HG02571 (cell line): ENCODE data around the gene TWF2.
"Not testable (repeated sequence)": the region's sequence is repeated elsewhere in the genome, so short reads cannot be mapped to it uniquely, and the experiment has no call there.

ENCODE experiments used
- ATAC-seq: cut with Tn5 transposase; IDR thresholded peaks from one replicate; pipeline ENCODE4 v1.9.1; 2021; ENCODE audit warnings: mild to moderate bottlenecking, moderate library complexity; ENCODE audit not compliant: unreplicated experiment

The TWF2 gene

GRCh38 chr3:52238761-52239701 is at the start of gene TWF2:
TSS of gene TWF2 (minus strand) at chr3:52239158. CDS start at chr3:52239016, 142 bp downstream.
- ATAC-seq, result peak; percentile 67

- ATAC-seq, result no peak
Observed at GRCh38 chr3:52288674-52289073, 49.7 kb upstream of the TWF2 start.

GRCh38 chr3:52286777-52287110 is 47.8 kb upstream of the TWF2 start:
- no peak for ATAC-seq

GRCh38 chr3:52284051-52284450 is 45.1 kb upstream of the TWF2 start:
- not testable (repeated sequence) for ATAC-seq

GRCh38 chr3:52283306-52283705 is 44.3 kb upstream of the TWF2 start:
- no peak for ATAC-seq

GRCh38 chr3:52281981-52282801 is 43.2 kb upstream of the TWF2 start:
- ATAC-seq, result no peak

- no peak for ATAC-seq
Observed at GRCh38 chr3:52280050-52280461, 41.1 kb upstream of the TWF2 start.

- no peak for ATAC-seq
Observed at GRCh38 chr3:52279596-52279995, 40.6 kb upstream of the TWF2 start.

GRCh38 chr3:52278510-52279069 is 39.6 kb upstream of the TWF2 start, which contains the start of gene WDR82:
TSS of gene WDR82 (minus strand) at chr3:52278649. CDS start at chr3:52278361, 288 bp downstream.
- ATAC-seq, result peak; percentile 86

GRCh38 chr3:52277972-52278509 is 39.1 kb upstream of the TWF2 start:
- peak; percentile 55 for ATAC-seq

GRCh38 chr3:52277071-52277964 is 38.4 kb upstream of the TWF2 start:
- ATAC-seq, result peak; percentile 26

GRCh38 chr3:52274781-52275180 is 35.8 kb upstream of the TWF2 start:
- not testable (repeated sequence) for ATAC-seq

GRCh38 chr3:52272831-52273230 is 33.9 kb upstream of the TWF2 start:
- no peak for ATAC-seq

- ATAC-seq, result not testable (repeated sequence)
Observed at GRCh38 chr3:52272172-52272571, 33.2 kb upstream of the TWF2 start.

- no peak for ATAC-seq
Observed at GRCh38 chr3:52270252-52270754, 31.3 kb upstream of the TWF2 start.

GRCh38 chr3:52269776-52270175 is 30.8 kb upstream of the TWF2 start:
- no peak for ATAC-seq

GRCh38 chr3:52268036-52268435 is 29.1 kb upstream of the TWF2 start:
- no peak for ATAC-seq

- ATAC-seq, result no peak
Observed at GRCh38 chr3:52265387-52265786, 26.4 kb upstream of the TWF2 start.

- no peak for ATAC-seq
Observed at GRCh38 chr3:52262447-52262846, 23.5 kb upstream of the TWF2 start.

GRCh38 chr3:52259448-52259847 is 20.5 kb upstream of the TWF2 start:
- ATAC-seq, result no peak
